Kidney (tissue), 14 donors: ENCODE results near the gene BTN1A1. TPM values are rescaled to one million over a fixed set of nuclear protein-coding genes. Genes with fewer than 3 reads are reported as not detected.
A peak's percentile ranks its signal among the peaks of the same experiment; 100 is the strongest.

Experiments used
- DNase-seq, 5 donors: peaks; one replicate each; pipeline ENCODE4 v3.0.0-alpha.2; 2013 to 2020
- FAIRE-seq: peaks from 2 replicates; lab custom pipeline; 2012; peaks lifted over from hg19 to GRCh38; lab: Jason Lieb, UNC
- H3K27ac ChIP-seq, 2 donors: one replicate each; pipeline ENCODE4 v1.7.0; 2013; ENCODE audit warnings: low read depth in 2 of 2, low read length in 2 of 2, inconsistent platforms in 1 of 2
- H3K27me3 ChIP-seq: one replicate; pipeline ENCODE4 v1.7.1; 2013; ENCODE audit warnings: low read length, inconsistent platforms; ENCODE audit not compliant: control insufficient read depth, insufficient read depth
- H3K36me3 ChIP-seq, 3 donors: one replicate each; pipeline versions ENCODE4 v1.7.0 to v1.7.1; 2013; ENCODE audit warnings: low read length in 3 of 3, control low read depth in 1 of 3, inconsistent platforms in 1 of 3; ENCODE audit not compliant: insufficient read depth in 3 of 3, control insufficient read depth in 2 of 3
- H3K4me1 ChIP-seq, 3 donors: one replicate each; pipeline versions ENCODE4 v1.7.0 to v1.7.1; 2013; ENCODE audit warnings: low read length in 3 of 3, inconsistent platforms in 1 of 3, low read depth in 1 of 3; ENCODE audit not compliant: control insufficient read depth in 2 of 3, insufficient read depth in 2 of 3
- H3K4me3 ChIP-seq, 3 donors: one replicate each; pipeline versions ENCODE4 v1.7.0 to v1.8.1; 2013; ENCODE audit warnings: low read length in 3 of 3, control low read depth in 1 of 3, inconsistent platforms in 1 of 3
- H3K9ac ChIP-seq, 3 donors: one replicate each; pipeline versions ENCODE4 v1.7.0 to v1.7.1; 2013; ENCODE audit warnings: low read length in 3 of 3, control low read depth in 1 of 3, inconsistent platforms in 1 of 3
- H3K9me3 ChIP-seq, 3 donors: one replicate each; pipeline versions ENCODE4 v1.7.0 to v1.7.1; 2013; ENCODE audit warnings: low read length in 3 of 3, control low read depth in 1 of 3, inconsistent platforms in 1 of 3; ENCODE audit not compliant: control insufficient read depth in 2 of 3, insufficient read depth in 1 of 3
- intact Hi-C: fragments of 100-400 bp; cut with DNase I; formaldehyde crosslinking; loops from one replicate; pipeline ENCODE4 v1.11.1; 2022
- polyA plus RNA-seq: library from polyadenylated mRNA; stranded (reverse); fragments of 350-450 nt; fragmentation: Illumina TruSeq; extraction: RNeasy Lipid Tissue Mini Kit (QIAGEN cat#74804); gene quantifications from one replicate; pipeline ENCODE4 v1.2.3, GENCODE V29; 2014; ENCODE audit warnings: low read depth, low replicate concordance; ENCODE audit not compliant: insufficient read depth
- total RNA-seq: library from RNA; stranded (reverse); fragmentation: NEBNext Ultra II Directional; extraction: Animal tissue kit (Norgen Biotek cat#: 25700); gene quantifications from one replicate; pipeline ENCODE4 v1.2.1, GENCODE V29; 2021
- TF ChIP-seq, protein P1 (sequence below): IDR thresholded peaks from 3 replicates; pipeline ENCODE4 v1.5.1; 2012; ENCODE audit warnings: mild to moderate bottlenecking, moderate library complexity, borderline replicate concordance; ENCODE audit not compliant: insufficient read depth; ENCODE audit errors: extremely low read depth
- donor health status: control.
- donor health status: control.
- donor health status: control.
- donor health status: control.
- donor health status: control.
- donor health status: DM: yes; HTN: yes; CAD: no.
- donor health status: Normal renal cell carcinoma (clear cell type).

BTN1A1 gene
- total and polyA plus RNA-seq, 2 donors from 2014 or later = 0.09 TPM; not detected in 1

DNA sequence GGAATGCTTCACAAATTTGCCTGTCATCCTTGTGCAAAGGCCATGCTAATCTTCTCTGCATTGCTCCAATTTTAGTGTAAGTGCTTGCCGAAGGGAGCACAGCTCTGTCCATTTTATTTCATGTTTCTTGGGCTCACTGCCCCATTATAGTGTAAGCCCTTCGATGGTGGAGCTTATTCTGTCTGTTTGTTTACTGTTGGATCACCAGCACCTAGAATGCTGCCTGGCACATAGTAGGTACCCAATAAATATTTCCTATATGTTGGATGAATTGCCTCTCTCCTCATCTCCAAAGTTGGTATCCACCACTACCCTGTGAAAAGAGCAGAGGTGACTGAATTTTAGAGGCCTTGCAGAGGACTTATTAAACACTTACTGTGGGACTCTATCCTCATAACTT, 19.3 kb downstream of the BTN1A1 start:
- no peaks in the 10 kb centered on the region for H3K27me3 ChIP-seq
- no peaks in the 10 kb centered on the region for H3K9me3 ChIP-seq
- FAIRE-seq (no peak), DNase-seq (no peak)
- H3K4me1 ChIP-seq = peaks cover 0 to 4% (median 2%) of the 10 kb centered on the region in 3 donors
- intact Hi-C loops = no loop called here
- no peak overlapping the region for H3K4me3 ChIP-seq
- no peak overlapping the region for H3K9ac ChIP-seq
- no peak overlapping the region for H3K27ac ChIP-seq
- TF ChIP-seq, protein P1, sequence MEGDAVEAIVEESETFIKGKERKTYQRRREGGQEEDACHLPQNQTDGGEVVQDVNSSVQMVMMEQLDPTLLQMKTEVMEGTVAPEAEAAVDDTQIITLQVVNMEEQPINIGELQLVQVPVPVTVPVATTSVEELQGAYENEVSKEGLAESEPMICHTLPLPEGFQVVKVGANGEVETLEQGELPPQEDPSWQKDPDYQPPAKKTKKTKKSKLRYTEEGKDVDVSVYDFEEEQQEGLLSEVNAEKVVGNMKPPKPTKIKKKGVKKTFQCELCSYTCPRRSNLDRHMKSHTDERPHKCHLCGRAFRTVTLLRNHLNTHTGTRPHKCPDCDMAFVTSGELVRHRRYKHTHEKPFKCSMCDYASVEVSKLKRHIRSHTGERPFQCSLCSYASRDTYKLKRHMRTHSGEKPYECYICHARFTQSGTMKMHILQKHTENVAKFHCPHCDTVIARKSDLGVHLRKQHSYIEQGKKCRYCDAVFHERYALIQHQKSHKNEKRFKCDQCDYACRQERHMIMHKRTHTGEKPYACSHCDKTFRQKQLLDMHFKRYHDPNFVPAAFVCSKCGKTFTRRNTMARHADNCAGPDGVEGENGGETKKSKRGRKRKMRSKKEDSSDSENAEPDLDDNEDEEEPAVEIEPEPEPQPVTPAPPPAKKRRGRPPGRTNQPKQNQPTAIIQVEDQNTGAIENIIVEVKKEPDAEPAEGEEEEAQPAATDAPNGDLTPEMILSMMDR = no peak
- no peaks in the 10 kb centered on the region for H3K36me3 ChIP-seq

DNA sequence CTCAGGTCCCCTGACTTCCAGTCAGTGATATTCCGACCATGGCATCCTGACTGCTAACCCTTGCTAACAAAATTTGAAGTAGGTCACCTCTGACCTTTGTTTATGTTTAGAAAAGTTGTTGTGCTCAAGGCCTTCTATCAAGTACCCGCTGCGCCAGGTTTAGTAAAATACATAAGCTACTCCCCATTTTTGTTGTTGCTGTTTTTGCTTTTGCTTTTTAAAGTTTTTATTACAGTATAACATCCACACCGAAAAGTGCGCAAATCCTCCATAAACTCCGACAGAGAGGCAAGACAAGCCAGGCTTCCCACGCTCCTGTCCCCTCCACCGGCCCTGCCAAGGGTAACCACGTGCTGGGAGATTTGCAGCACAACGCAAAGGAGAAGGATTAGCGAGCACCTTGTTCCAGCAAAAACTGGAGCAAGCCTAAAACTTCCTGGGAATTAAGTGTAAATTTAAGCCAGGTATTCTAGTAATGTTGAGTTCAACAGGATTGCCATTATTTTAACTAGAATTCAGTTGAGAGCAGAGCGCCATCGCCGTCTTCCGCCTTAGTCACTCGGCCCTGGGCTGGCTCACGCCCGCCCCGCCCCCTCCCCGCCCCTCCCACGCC, 20.2 kb downstream of the BTN1A1 start:
- intact Hi-C loops = no loop called here
- Histone ChIP-seq H3K36me3 (no peaks in the 10 kb centered on the region), H3K27me3 (no peaks in the 10 kb centered on the region), H3K9me3 (no peaks in the 10 kb centered on the region), H3K9ac (peak overlapping the region; percentile 67 to 74 (median 72)), H3K27ac (peak overlapping the region; percentile 74 to 75), H3K4me3 (peak overlapping the region; percentile 68 to 91 (median 74)), H3K4me1 (peaks cover 0 to 4% (median 2%) of the 10 kb centered on the region in 3 donors)
- TF ChIP-seq, protein P1 = no peak
- DNase-seq = peak in 4 of 5 donors; percentile 83 to 89 (median 86)
- no peak for FAIRE-seq

DNA sequence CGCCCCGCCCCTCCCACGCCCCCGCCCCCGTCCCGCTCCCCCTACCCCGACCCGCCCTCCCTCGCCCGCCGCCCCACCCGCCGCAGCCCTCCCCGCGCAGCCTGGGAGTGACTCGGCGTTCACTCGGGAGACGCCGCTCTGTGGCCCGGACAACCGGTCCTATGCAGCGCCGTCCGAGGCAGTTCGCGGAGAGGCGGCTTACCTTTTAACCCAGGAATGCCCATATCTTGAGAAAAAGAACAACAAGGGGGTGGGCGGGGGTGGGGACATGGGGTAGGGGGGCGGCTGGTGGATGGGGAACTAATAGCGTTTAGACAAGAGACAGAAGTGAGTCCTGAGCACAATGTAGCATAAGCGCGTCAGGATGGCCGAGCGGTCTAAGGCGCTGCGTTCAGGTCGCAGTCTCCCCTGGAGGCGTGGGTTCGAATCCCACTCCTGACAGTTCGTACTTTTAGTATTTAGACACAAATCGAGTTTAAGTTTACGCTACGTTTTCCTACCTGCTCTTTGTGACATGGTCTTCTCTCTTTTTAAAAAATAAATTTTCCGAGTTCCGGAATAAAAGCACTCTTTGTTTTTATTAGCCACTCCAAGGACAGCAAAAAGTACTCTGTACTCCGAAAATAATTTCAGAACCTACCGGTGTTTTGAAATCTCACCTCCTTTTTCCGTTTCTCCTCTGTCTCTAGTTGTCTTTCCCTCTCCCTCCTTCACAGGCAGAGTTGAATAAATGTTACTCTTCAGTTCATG, 20.9 kb downstream of the BTN1A1 start:
- no peaks in the 10 kb centered on the region for H3K27me3 ChIP-seq
- peak; percentile 92 to 96 (median 96) for DNase-seq
- peak overlapping the region; percentile 95 to 96 for H3K27ac ChIP-seq
- no peaks in the 10 kb centered on the region for H3K36me3 ChIP-seq
- H3K9me3 ChIP-seq = no peaks in the 10 kb centered on the region
- TF ChIP-seq, protein P1 = no peak
- H3K4me1 ChIP-seq = peaks cover 0 to 4% (median 2%) of the 10 kb centered on the region in 3 donors
- H3K9ac ChIP-seq = peak overlapping the region; percentile 81 to 89 (median 82)
- FAIRE-seq = no peak
- H3K4me3 ChIP-seq = peak overlapping the region; percentile 84 to 89 (median 86)
- intact Hi-C loops = no loop called here
